Left ventricle myocardium inferior (tissue), 1 donor: ENCODE results near the gene ATF3. TPM values are rescaled to one million over a fixed set of nuclear protein-coding genes. Genes with fewer than 3 reads are reported as not detected.

Experiments
- DNase-seq: peaks from one replicate; pipeline ENCODE4 v3.0.0-alpha.2; 2020
- H3K27ac ChIP-seq: fragments of 200-600 bp; replicated peaks from 2 replicates; pipeline ENCODE4 v1.8.0; 2021
- H3K27me3 ChIP-seq: fragments of 200-600 bp; 2 replicates; pipeline ENCODE4 v1.8.0; 2021; ENCODE audit warnings: low read depth
- H3K36me3 ChIP-seq: fragments of 200-600 bp; 2 replicates; pipeline ENCODE4 v1.8.0; 2021
- H3K4me1 ChIP-seq: fragments of 200-600 bp; 2 replicates; pipeline ENCODE4 v1.8.0; 2021
- H3K4me3 ChIP-seq: fragments of 200-600 bp; 2 replicates; pipeline ENCODE4 v1.8.0; 2021; ENCODE audit warnings: mild to moderate bottlenecking, moderate library complexity
- H3K9me3 ChIP-seq: fragments of 200-600 bp; replicated peaks from 2 replicates; pipeline ENCODE4 v1.8.0; 2021
- CTCF ChIP-seq: fragments of 200-600 bp; IDR thresholded peaks from 2 replicates; pipeline ENCODE4 v1.8.0; 2021; ENCODE audit warnings: antibody characterized with exemption, mild to moderate bottlenecking, borderline replicate concordance
- intact Hi-C: fragments of 100-400 bp; cut with micrococcal nuclease; formaldehyde crosslinking; loops from one replicate; pipeline ENCODE4 v1.11.0; 2022
- total RNA-seq: library from RNA; stranded (reverse); fragmentation: NEBNext Ultra II Directional; extraction: Animal tissue kit (Norgen Biotek cat#: 25700); gene quantifications from one replicate; pipeline ENCODE4 v1.2.1, GENCODE V29; 2021
- donor health status: DM: no; HTN: yes; CAD: no; lungs with severe emphysema.

The ATF3 gene
- total RNA-seq, 1 donor from 2014 or later = 20.0 TPM

GRCh38 chr1:212622467-212622866 lies 13.9 kb downstream of the ATF3 start:
- Histone ChIP-seq H3K4me3 (no peak overlapping the region), H3K27ac (no peak overlapping the region), H3K9me3 (no peaks in the 10 kb centered on the region), H3K27me3 (no peaks in the 10 kb centered on the region), H3K36me3 (peaks cover 39% of the 10 kb centered on the region), H3K4me1 (no peaks in the 10 kb centered on the region)
- DNase-seq = no peak
- intact Hi-C loops = no loop called here
- TF ChIP-seq CTCF = no peak

- no peak for TF ChIP-seq CTCF
- Histone ChIP-seq H3K4me1 (no peaks in the 10 kb centered on the region), H3K4me3 (no peak overlapping the region), H3K27ac (no peak overlapping the region), H3K9me3 (no peaks in the 10 kb centered on the region), H3K27me3 (no peaks in the 10 kb centered on the region), H3K36me3 (peaks cover 35% of the 10 kb centered on the region)
- no peak for DNase-seq
- intact Hi-C loops = no loop called here
Observed at GRCh38 chr1:212622906-212623305, 14.3 kb downstream of the ATF3 start.

- no peak overlapping the region for H3K4me3 ChIP-seq
- TF ChIP-seq CTCF = no peak
- H3K4me1 ChIP-seq = no peaks in the 10 kb centered on the region
- peaks cover 28% of the 10 kb centered on the region for H3K36me3 ChIP-seq
- no peak for DNase-seq
- no peak overlapping the region for H3K27ac ChIP-seq
- H3K9me3 ChIP-seq = no peaks in the 10 kb centered on the region
- H3K27me3 ChIP-seq = no peaks in the 10 kb centered on the region
- intact Hi-C loops = no loop called here
Observed at GRCh38 chr1:212623603-212624002, 15.0 kb downstream of the ATF3 start.

- peaks cover 5% of the 10 kb centered on the region for H3K4me1 ChIP-seq
- no peak overlapping the region for H3K4me3 ChIP-seq
- H3K27me3 ChIP-seq = no peaks in the 10 kb centered on the region
- DNase-seq = no peak
- peaks cover 14% of the 10 kb centered on the region for H3K36me3 ChIP-seq
- no peak overlapping the region for H3K27ac ChIP-seq
- intact Hi-C loops = no loop called here
- H3K9me3 ChIP-seq = no peaks in the 10 kb centered on the region
- no peak for TF ChIP-seq CTCF
Observed at GRCh38 chr1:212624976-212625501, 16.5 kb downstream of the ATF3 start.

- intact Hi-C loops = no loop called here
- no peak for TF ChIP-seq CTCF
- no peak for DNase-seq
- H3K36me3 ChIP-seq = peaks cover 5% of the 10 kb centered on the region
- peaks cover 8% of the 10 kb centered on the region for H3K4me1 ChIP-seq
- H3K9me3 ChIP-seq = no peaks in the 10 kb centered on the region
- H3K27ac ChIP-seq = no peak overlapping the region
- no peak overlapping the region for H3K4me3 ChIP-seq
- H3K27me3 ChIP-seq = no peaks in the 10 kb centered on the region
Observed at GRCh38 chr1:212625781-212626450, 17.4 kb downstream of the ATF3 start.
